ENCODE results near the gene BCL6.

The BCL6 gene

GRCh38 chr3:187728248-187728647, 17.0 kb downstream of the BCL6 start:
- in situ Hi-C loops (cut with MboI; ENCODE audit: low sequenced_read_pairs, unreplicated experiment) = loop anchor here (25.0 kb wide), 1 partner anchor 1409 kb away; no protein-coding TSS in a partner anchor
- no peak for TF ChIP-seq CTCF (IDR thresholded peaks at IDR 0.05; ENCODE audit: borderline replicate concordance, control extremely low read depth, extremely low read depth, insufficient read depth, missing control alignments)
- no peak for DNase-seq (ENCODE audit: low spot score)

GRCh38 chr3:187726564-187726963, 18.7 kb downstream of the BCL6 start:
- in situ Hi-C loops (cut with MboI; ENCODE audit: low sequenced_read_pairs, unreplicated experiment) = loop anchor here (25.0 kb wide), 1 partner anchor 1411 kb away; no protein-coding TSS in a partner anchor
- DNase-seq (ENCODE audit: low spot score) = no peak
- TF ChIP-seq CTCF (IDR thresholded peaks at IDR 0.05; ENCODE audit: borderline replicate concordance, control extremely low read depth, extremely low read depth, insufficient read depth, missing control alignments) = no peak

- no peak for TF ChIP-seq CTCF (IDR thresholded peaks at IDR 0.05; ENCODE audit: borderline replicate concordance, control extremely low read depth, extremely low read depth, insufficient read depth, missing control alignments)
- DNase-seq (ENCODE audit: low spot score) = no peak
- in situ Hi-C loops (cut with MboI; ENCODE audit: low sequenced_read_pairs, unreplicated experiment) = loop anchor here (25.0 kb wide), 1 partner anchor 1411 kb away; no protein-coding TSS in a partner anchor
Measured at GRCh38 chr3:187725653-187726370, 19.5 kb downstream of the BCL6 start.

- TF ChIP-seq CTCF (IDR thresholded peaks at IDR 0.05; ENCODE audit: borderline replicate concordance, control extremely low read depth, extremely low read depth, insufficient read depth, missing control alignments) = no peak
- no peak for DNase-seq (ENCODE audit: low spot score)
- in situ Hi-C loops (cut with MboI; ENCODE audit: low sequenced_read_pairs, unreplicated experiment) = loop anchor here (25.0 kb wide), 1 partner anchor 1412 kb away; no protein-coding TSS in a partner anchor
Measured at GRCh38 chr3:187725224-187725623, 20.0 kb downstream of the BCL6 start.

GRCh38 chr3:187722206-187722612, 23.1 kb downstream of the BCL6 start:
- in situ Hi-C loops (cut with MboI; ENCODE audit: low sequenced_read_pairs, unreplicated experiment) = no loop called here
- DNase-seq (ENCODE audit: low spot score) = no peak
- no peak for TF ChIP-seq CTCF (IDR thresholded peaks at IDR 0.05; ENCODE audit: borderline replicate concordance, control extremely low read depth, extremely low read depth, insufficient read depth, missing control alignments)

- TF ChIP-seq CTCF (IDR thresholded peaks at IDR 0.05; ENCODE audit: borderline replicate concordance, control extremely low read depth, extremely low read depth, insufficient read depth, missing control alignments) = no peak
- no peak for DNase-seq (ENCODE audit: low spot score)
- in situ Hi-C loops (cut with MboI; ENCODE audit: low sequenced_read_pairs, unreplicated experiment) = no loop called here
Measured at GRCh38 chr3:187721055-187721454, 24.2 kb downstream of the BCL6 start.
